Femur (tissue), 1 donor: ENCODE measurements around the gene GPBP1L1.
"Not testable (repeated sequence)": the region's sequence is repeated elsewhere in the genome, so short reads cannot be mapped to it uniquely, and the experiment has no call there.

Experiments
- DNase-seq: peaks from one replicate; pipeline ENCODE4 v3.0.0-alpha.2; 2017

Gene GPBP1L1

GRCh38 chr1:45686288-45687013 is at the start of gene GPBP1L1:
GPBP1L1 (minus strand) TSS chr1:45686533; CDS start chr1:45659087, 27,446 bp downstream.
- peak; percentile 99 for DNase-seq

GRCh38 chr1:45730780-45731319 is 44.5 kb upstream of the GPBP1L1 start:
- DNase-seq, result no peak

GRCh38 chr1:45730075-45730779 is 43.9 kb upstream of the GPBP1L1 start:
- DNase-seq, result no peak

DNA sequence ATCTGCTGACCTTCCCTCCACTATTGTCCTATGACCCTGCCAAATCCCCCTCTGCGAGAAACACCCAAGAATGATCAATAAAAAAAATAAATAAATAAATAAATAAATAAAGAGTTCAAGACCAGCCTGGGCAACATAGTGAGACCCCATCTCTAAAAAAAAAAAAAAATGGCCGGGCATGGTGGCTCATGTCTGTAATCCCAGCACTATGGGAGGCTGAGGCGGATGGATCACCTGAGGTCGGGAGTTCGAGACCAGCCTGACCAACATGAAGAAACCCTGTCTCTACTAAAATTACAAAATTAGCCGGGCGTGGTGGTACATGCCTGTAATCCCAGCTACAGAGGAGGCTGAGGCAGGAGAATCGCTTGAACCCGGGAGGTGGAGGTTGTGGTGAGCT is 39.7 kb upstream of the GPBP1L1 start:
- DNase-seq, result not testable (repeated sequence)

DNA sequence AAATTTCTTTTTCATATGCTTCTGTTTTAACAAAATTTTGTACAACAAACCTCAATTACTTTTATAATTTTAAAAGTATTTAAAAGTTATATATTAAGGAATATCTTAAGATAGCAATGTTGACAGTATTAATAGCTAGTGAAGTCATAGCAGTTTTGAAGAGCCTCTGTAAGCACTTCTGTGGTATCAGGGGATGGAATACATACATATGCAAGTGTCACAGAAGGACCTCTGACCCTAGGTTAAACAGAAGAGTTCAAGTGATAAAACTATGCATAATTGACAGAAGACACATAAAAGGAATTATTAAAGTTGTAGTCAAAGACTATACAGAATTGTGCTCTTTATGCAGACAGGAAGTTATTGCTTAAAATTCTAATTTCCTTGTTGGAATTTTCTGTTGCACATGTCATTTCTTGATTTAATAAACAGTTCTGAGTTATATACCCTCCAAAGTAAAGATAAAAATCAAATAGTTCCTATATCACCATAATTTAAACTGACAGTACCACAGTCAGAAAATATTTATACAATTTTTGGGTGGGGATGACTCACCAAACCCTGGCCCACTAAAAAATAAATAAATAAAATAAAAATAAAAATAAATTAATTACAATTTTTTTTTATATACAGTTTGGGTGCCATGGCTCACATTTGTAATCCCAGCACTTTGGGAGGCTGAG is 37.1 kb upstream of the GPBP1L1 start:
- DNase-seq, result no peak

GRCh38 chr1:45722809-45723208 is 36.5 kb upstream of the GPBP1L1 start:
- no peak for DNase-seq

DNA sequence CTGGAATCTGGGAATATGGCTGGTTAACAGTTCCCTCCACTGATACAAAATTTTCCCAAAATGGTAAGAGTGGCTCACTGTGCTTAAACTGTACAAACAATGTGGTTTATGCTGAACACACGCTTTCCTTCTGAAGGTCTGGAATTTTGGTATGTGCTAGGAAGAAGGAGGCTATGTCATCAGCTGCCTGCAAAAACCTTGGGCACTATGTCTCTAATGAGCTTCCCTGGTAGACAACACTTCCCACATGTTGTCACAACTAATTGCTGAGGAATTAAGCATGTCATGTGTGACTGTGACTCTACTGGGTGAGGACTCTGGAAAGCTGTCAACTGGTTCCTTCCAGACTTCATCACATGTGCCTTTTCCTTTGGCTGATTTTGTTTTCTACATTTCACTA is 34.9 kb upstream of the GPBP1L1 start:
- no peak for DNase-seq

GRCh38 chr1:45718289-45718688 is 32.0 kb upstream of the GPBP1L1 start:
- no peak for DNase-seq

GRCh38 chr1:45717386-45717785 is 31.1 kb upstream of the GPBP1L1 start:
- DNase-seq, result not testable (repeated sequence)

- DNase-seq, result no peak
These were observed 30.4 kb upstream of the GPBP1L1 start for GRCh38 chr1:45716700-45717099.

- no peak for DNase-seq
These were observed 27.4 kb upstream of the GPBP1L1 start for GRCh38 chr1:45713711-45714110.

GRCh38 chr1:45704637-45705036 is 18.3 kb upstream of the GPBP1L1 start:
- DNase-seq, result no peak

- no peak for DNase-seq
These were observed 8.5 kb upstream of the GPBP1L1 start for GRCh38 chr1:45694823-45695222.

GRCh38 chr1:45693811-45694210 is 7.5 kb upstream of the GPBP1L1 start:
- not testable (repeated sequence) for DNase-seq

- DNase-seq, result peak; percentile 90
These were observed 1.7 kb upstream of the GPBP1L1 start, which contains the start of gene TMEM69 for GRCh38 chr1:45687754-45688740. TMEM69 (plus strand) TSS chr1:45688181; CDS start chr1:45691069, 2,888 bp downstream.

- DNase-seq, result peak; percentile 99
These were observed 851 bp upstream of the GPBP1L1 start for GRCh38 chr1:45687014-45687753.

- peak; percentile 71 for DNase-seq
These were observed 382 bp downstream of the GPBP1L1 start for GRCh38 chr1:45686015-45686287.

- DNase-seq, result no peak
These were observed 872 bp downstream of the GPBP1L1 start for GRCh38 chr1:45685308-45686014.

- no peak for DNase-seq
These were observed 1.9 kb downstream of the GPBP1L1 start for GRCh38 chr1:45684402-45684801.

DNA sequence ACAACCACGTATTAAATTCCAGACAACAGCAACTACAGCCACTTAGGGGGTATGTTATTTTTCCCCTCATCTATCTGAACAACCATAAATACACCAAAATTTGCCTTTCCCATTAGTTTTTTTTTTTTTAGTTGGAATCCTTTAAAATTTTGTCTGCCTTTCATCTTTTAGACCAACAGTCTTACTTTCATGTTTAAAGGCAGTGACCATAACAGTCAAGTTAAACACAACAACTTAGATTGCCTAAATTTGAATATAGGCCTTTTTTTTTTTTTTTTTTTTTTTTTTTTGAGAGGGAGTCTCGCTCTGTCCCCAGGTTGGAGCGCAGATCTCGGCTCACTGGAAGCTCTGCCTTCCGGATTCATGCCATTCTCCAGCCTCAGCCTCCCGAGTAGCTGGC is 3.4 kb downstream of the GPBP1L1 start:
- DNase-seq, result no peak

DNA sequence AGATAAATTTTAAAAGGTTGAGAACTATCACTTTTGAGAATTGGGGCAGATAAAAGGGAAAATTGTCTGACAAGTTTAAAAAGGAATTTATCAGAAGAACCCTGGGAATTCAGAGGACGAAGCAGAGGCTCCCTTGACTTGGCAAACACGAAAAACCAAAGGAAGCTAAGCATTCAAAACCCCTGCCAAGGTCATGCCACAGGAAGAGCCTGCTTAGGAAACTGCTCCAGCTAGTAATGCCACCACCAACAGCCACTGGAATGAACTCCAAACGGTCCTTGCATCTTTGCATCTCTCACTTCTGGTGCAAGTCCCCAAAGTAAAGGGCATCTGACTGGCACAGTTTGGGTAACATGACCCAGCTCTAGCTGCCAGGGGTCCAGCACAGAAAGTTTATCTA is 7.2 kb downstream of the GPBP1L1 start:
- no peak for DNase-seq
